Activated CD8-positive, alpha-beta memory T cell treated with anti-CD3 and anti-CD28 coated beads for 24 hours (primary cell): Measurements from ENCODE around the gene CCHCR1.

Experiments used
- DNase-seq: peaks from one replicate; pipeline ENCODE4 v3.0.0-alpha.2; 2020

CCHCR1 gene

DNA sequence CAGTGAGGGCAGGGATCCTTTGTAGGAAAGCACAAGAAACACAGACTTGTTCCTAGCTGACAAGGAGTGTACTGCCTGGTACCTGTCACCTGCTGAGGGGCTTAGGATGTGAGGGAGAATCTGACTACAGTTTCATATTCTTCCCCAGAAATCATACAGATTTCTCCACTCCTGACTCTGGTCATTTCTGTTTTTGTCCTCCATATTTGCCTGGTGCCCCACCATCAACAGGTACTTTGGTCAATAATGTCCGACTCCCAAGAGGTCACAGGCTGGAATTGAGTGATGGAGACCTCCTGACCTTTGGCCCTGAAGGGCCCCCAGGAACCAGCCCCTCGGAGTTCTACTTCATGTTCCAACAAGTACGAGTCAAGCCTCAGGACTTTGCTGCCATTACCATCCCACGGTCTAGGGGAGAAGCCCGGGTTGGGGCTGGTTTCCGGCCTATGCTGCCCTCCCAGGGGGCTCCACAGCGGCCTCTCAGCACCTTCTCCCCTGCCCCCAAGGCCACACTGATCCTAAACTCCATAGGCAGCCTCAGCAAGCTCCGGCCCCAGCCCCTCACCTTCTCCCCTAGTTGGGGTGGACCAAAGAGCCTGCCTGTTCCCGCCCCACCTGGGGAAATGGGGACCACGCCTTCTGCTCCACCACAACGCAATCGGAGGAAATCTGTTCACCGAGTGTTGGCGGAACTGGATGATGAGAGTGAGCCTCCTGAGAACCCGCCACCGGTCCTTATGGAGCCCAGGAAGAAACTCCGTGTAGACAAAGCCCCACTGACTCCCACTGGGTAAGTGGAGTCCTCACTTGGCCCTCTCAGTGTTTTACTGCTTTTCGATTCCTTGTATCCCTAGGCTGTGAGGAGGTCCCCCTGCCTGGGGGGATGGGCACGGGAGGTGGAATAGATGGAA is 3.9 kb upstream of the CCHCR1 start:
- DNase-seq, result no peak

DNA sequence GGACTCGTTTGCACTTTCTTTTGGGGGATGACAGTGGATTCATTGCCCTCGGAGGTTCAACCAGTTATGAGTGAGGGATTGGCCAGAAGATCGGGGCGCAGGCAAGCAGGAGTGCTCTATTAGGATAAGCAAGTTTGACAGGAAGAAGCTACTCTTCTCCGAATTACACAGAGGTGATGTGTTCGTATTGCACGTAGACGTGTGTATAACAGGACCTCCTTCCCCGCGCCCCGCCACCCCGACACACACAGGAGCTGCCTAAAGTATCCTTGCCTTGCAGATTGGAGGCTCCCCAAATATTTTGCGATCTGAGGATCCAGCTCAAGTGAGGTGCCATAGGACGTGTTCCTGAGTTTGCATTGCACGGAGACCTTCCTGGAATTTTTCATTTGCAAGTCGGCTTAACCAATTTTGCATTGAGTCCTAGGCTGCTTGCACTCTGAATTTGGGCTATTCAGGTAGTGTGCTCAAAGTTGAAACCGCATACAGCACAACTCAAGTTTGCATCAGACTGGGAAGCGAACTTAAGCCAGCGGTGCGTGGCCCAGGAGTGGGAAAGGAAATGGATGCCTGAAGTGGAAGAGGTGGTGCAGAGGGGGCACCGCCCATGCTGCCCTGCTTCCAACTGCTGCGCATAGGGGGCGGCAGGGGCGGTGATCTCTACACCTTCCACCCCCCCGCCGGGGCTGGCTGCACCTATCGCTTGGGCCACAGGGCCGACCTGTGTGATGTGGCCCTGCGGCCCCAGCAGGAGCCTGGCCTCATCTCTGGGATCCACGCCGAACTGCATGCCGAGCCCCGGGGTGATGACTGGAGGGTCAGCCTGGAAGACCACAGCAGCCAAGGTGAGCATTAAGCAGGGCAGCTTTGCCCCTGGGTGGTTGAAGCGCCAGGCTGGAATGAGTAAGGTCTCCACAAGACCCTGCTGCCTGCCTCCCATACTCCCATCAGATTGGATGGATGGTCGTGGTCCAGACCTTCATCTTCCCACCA is 1.6 kb upstream of the CCHCR1 start:
- DNase-seq, result peak; percentile 67

DNA sequence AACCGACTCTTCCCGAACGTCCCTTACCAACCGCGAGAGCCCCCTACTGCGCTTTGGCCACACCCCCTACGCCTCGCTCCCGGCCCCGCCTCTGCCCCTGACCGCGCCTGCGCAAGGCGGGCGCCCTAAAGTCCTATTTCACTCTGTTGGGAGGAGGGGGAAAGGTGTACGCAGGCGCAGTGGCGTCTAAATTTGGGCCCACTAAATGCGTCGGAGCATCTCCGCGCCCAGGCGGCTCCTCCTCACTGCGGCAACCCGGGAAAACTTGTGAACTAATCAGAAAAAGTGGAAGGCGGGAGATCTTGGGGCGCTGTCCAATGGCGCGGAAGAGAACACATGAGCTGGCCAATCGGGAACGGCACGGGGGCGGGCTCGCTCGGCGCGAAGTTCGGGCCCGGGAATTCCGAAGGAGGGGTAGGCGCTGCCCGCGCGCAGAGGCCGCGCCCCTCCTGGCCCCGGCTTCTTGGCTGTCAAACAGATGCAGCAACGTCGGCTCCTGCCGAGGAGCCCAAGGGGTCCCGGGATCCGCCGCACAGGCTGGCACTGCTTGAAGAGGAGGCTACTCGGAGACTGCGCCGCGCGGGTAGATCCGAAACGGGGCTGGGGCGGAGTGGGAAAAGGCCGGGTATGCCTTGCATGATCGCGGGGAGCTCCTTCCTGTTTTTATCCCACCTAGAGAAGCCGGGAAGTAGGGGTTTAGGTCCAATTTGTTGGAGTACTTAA is 699 bp upstream of the CCHCR1 start, which contains the start of gene TCF19:
TCF19 (plus strand) TSS at position 450 of the 723 bp plus-strand sequence. CDS start 881 bp downstream, outside the sequence.
- DNase-seq, result peak; percentile 99

DNA sequence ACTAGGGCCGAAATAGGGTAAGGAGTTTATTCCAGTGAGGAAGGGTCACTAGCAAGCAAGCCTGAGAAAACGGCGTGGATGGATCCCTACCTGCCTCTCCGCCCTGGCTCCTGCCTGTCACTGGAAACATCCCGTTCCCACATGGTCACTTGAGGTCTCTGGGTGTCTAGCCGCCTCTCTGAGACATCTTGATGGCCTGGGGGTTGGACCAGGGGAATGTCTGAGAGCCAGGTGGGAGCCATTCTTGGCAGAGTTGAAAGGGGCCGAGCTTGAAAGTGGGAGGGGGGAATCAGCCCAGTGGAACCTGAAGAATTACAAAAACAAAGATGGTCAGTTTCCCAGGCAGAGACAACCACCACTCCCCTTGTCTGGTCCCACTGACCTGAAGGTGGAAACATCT is 961 bp downstream of the CCHCR1 start:
- no peak for DNase-seq

DNA sequence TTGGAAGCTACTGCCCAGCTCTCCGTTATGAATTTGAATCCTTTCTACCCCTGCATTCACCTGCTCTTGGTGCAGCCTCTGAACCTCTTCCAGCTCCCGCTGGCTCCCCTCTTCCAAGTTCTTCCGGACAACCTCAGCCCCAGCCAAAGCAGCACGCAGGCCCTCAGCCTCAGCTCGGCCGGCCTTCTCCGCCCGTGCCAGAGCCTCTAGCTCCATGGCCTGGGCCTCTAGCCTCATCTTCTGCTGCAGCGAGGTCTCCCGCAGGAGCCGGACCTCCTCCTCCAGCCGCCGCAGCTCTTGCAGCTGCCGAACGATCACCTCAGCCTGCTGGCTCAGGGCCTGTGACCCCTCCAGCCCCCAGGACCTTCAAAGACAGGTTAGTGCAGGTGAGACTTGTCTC is 3.2 kb downstream of the CCHCR1 start:
- no peak for DNase-seq

DNA sequence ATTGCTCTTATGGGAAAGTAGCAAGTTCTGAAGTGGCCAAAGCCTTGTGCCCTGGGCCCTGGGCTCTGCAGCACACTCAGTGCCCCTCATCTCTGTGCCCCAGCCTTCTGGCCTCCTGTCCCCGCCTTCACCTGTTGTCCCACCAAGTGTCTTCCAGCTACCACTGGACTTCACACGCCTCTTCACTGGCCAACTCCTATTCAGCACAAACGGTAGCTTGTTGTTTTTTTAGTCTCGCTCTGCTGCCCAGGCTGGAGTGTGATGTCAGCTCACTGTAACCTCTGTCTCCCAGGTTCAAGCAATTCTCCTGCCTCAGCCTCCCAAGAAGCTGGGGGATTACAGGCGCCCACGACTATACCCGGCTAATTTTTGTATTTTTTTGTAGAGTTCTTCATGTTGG is 4.8 kb downstream of the CCHCR1 start:
- no peak for DNase-seq

DNA sequence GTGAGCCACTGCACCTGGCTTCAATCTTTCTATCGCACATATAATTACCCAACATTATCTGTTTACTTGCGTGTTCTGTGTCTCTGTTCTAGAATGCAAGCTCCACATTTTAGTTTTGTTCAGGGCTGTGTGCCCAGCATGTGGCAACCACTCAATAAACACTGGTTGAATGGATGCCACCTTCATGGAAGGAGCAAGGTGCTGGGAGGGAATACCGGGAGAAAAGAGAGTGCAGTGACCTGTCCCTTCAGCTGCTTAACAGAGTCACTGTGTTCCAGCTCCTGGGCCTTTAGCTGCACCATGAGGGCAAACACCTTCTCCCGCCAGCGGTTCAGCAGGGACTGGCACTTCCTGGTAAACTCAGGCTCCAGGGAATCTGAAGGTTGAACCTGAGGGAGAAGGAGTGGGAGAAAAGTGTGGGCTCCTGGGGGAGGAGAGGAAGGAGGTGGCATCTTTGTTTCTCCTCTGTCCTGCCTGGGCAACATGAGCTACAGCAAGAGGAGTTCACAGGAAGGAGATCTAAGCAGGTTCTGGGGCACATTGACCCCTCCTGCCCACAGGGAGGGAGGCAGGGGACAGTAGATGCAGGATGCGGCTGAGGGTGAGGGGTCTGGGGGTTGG is 7.7 kb downstream of the CCHCR1 start:
- DNase-seq, result no peak

DNA sequence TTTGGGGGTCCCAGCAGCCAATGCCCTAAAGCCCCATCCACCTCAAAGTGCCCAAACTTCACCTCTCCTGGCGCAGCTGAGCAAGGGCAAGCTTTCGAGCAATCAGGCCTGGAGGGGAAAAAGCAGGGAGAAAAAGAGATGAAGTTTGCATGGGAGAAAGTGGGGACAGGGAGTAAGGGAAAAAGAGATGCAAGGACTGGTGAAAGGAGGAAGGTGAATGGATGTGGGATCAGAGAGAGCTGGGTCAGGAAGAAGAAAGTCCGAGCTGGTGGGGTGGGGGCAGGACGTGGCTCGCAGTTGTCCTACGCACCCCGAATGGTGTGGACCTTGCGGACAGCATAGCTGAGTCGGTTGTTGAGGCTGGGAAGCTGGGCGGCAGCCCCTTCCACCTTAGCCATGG is 12.2 kb downstream of the CCHCR1 start:
- no peak for DNase-seq

DNA sequence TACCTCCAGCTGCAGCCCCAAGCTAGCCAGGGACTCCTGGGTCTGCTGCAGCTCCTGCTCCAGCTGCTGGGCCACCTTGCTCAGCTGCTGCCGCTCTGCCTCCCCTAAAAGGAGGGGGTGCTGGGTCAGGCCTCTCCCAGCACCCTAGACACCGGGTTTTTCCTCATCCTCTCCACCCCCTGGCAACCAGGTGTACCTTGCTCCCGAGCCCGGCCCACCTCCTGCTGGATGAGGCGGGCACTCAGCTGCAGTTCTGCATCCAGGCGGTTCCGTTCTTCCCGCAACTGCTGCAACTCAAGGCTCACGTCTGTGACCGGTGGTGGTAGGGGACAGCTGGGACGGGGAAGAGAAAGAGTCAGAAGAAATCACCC is 12.6 kb downstream of the CCHCR1 start:
- DNase-seq, result no peak

DNA sequence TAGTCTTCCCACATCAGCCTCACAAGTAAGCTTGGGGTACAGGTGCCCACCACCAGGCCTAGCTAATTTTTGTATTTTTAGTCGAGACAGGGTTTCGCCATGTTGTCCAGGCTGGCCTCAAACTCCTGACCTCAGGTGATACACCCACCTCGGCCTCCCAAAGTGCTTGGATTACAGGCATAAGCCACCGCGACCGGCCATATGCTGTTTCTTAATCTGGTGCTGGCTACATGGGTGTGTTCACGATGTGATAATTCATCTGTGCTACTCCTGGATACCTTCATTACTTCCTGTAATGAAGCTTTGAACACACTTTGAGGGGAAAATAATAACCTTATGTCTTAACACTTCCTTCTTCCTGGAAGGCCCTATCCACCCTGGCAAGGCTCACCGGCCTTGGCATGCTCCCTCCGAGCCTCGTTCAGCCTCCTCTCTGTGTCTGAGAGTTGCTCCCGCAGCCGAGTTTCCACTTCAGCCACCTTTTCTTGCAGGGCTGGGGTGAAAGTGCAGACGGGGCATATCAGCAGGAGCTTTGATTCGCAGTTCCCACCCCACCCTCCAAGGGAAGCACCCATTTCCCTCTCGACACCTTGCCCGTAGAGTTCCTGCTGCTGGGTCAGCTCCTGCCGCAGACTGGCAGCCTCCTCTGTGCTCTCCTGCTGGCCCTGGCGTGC is 13.2 kb downstream of the CCHCR1 start:
- DNase-seq, result no peak

DNA sequence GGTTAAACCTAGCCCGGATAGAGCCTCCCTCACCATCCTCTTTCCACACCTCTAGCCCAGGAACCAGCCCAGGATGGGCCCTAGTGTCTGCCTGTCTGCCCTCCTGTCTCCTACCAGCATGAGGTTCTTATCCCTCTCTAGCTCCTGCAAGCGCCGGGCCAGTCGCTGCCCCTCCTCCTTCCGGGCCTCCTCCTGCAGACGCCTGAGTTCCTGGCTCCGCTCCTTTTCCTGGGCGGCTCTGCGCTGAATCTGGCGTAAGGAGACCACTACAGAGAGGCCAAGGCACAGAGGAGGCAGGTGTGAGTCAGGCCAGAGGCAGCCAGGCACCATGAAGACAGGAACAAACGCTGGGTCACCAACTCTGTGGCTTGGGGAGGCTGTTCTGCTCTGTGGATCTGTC is 14.5 kb downstream of the CCHCR1 start:
- DNase-seq, result no peak

DNA sequence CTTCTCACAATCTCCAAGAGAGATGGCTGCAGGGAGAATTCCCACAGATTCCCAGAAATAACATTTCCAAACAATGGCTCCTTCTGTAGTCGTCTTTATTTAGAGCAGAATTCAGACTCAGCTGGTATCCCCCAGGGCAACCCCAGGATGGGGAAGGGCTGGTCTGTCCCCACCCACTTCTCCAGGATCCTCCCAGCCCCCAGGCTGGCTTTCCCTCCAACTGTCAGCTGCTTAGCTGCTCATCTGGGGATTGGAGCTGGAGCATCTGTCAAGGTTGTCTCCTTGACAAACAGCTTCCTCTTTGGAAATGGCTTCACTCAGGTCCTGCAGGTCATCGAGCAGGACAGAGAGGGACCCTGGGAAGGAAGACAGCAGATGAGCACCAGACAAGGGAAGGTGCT is 15.2 kb downstream of the CCHCR1 start:
- DNase-seq, result no peak

DNA sequence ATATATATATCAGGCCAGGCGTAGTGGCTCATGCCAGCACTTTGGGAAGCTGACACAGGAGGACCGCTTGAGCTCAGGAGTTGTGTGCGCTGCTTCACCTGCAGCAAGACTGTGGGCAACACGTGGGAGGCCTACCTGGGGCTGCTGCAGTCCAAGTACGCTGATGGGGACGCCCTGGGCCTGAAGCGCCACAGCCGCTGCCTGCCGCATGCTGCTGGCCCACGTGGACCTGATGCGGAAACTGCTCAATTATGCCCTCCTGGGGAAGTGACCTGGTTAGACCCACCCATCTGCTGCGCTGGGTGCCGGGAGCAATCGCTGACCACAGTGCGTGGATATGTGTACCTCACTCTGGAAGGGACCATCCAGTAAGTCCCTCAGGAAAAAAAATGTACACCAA is 17.0 kb downstream of the CCHCR1 start:
- no peak for DNase-seq

DNA sequence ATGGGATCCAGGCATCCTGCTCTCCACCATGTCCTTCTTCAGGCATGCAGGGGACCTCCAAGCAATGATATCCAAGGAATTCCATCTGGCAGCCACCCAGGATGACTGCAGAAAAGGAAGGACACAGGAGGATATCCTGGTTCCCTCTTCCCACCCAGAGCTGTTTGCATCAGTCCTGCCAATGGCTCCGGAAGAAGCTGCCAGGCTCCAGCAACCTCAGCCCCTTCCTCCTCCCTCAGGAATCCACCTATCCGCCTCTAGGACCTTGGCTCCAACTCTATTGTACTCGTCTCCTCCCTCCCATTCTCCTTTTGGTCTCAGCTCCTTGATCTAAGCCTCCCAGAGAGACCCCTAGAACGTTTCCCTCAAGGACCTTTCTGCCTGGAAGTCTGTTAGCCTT is 18.0 kb downstream of the CCHCR1 start:
- DNase-seq, result no peak

DNA sequence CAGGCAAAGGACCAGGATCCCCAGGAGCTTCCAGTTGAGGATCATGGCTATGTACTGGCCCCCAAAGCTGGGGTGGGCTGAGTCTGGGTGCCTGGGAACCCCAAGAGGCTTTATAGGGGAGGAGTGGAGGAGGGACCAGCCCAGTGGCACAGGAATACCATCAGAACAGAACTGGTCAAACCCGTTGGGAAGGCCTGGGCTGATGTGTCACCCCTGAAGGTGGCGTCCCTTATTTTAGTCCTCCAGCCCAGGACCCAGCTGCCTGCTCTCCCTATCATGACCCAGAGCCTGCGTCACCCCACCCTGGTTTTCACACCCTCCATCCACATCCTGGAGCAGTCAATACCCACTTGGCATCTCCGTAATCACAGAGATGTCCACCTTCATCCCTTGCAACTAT is 18.6 kb downstream of the CCHCR1 start, which contains the start of gene PSORS1C2:
PSORS1C2 (minus strand) TSS at position 85 of the 400 bp plus-strand sequence; CDS start at position 45, 40 bp downstream.
- DNase-seq, result no peak

DNA sequence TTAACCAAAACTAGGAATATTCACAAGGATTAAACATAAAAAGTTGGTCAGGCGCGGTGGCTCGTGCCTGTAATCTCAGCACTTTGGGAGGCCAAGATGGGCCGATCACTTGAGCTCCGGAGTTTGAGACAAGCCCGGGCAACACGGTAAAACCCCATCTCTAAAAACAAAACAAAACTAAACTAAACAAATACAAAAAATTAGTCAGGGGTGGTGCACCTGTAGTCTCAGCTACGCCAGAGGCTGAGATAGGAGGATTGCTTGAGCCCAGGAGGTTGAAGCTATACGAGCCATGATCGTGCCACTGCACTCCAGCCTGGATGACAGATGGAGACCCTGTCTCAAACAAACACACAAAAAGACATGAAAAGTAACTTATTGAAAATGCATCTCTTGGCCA is 21.9 kb downstream of the CCHCR1 start:
- DNase-seq, result no peak

DNA sequence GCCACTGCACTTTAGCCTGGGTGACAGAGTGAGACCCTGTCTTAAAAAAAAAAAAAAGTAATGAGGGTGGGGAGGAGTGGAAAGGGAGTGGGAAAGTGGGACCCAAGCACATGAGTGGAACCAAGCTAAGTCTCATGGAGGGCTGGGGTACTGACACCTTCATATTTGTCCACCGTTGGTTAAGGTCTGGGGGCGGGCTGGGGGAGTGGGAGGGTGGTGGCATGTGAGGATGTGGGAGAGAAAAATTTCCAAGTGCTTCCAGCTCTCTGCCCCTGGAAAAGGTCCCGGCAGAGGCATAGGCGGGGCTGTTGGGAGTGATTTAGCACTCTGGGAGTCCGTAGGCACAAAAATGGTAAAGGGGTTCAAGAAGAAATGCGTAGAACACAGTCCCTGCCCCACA is 24.8 kb downstream of the CCHCR1 start:
- DNase-seq, result no peak

DNA sequence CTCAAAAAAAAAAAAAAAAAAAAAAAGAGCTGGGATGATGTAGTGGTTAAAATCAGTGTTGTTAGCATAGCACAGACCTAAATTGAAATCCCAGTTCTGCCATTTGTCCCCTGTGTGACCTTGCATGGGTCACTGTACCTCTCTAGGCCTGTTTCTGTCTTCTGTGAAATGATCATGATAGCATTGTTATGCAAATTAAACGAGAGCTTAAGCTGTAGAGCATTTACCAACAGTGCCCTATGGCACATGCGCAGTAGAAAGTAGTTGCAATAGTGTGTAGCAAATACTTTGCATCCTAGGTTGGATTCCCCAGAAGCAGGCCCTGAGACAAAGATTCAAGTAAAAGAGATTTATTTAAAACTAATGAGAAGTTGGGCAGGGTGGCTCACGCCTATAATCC is 26.0 kb downstream of the CCHCR1 start:
- no peak for DNase-seq

DNA sequence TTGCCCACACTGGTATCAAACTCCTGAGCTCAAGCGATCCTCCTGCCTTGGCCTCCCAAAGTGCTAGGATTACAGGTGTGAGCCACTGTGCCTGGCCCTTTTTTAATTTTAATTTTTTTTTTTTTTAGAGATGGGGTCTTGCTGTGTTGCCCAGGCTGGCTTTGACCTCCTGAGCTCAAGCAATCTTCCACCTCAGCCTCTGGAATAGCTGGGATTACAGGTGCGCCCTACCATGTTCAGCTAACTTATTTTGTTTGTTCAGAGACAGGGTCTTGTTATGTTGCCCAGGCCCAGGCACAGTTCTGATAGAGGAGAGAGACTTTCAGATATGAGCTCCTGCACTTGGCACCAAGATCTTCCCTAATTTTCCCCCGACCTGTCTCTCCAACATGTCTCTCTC is 26.9 kb downstream of the CCHCR1 start:
- no peak for DNase-seq

DNA sequence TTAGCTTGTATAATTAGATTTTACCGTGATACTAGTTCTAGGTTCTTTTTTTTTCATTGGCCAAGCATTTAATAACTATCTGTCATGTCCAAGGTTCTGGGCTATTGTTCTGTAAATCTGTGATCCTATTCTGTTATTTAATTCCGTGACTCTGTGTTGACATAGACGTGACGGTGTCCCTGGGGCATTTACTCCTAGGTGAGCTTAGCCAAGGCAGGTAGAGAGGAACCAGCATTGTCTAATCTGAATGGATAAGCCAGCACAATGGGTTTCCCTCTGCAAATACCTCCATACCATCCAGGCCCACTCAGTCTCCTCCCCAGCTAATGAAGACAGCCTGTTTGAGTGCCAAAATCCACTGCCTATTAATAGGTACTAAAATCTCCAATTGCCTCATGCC is 28.5 kb downstream of the CCHCR1 start:
- no peak for DNase-seq

DNA sequence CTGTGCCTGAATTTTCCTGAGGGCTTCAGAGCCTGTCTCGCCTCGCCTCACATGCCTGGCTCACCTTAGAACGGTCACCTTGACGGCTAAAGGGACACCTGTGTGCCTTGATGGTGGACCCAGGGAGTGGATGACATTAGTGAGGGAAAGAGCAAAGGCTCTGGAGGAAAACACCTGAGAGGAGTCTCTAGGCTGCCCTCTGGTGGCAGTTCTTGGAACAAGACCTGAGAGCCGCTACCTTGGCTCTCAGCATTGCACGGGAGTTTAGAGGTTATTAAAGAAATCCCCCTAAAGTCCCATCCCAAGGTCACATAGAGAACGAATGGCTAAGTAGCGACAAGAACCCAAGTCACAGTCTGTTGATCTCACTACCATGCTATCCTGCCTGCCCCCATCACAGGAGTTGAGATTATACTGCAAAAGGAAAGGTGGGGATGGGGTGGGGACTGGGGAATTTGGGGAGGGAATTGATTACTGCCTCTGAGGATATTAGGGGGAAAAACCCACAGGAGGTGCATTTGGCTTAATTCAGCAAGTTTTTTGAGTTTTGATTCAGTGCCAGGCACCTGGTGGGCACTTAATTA is 29.4 kb downstream of the CCHCR1 start:
- DNase-seq, result peak; percentile 92
